H1 (cell line): ENCODE data around the gene GALNTL6. TPM values are rescaled to one million over a fixed set of nuclear protein-coding genes. Genes with fewer than 3 reads are reported as not detected.
A peak's percentile ranks its signal among the peaks of the same experiment; 100 is the strongest.

Experiments used
- CTCF ChIA-PET: fragments of 300-600 bp; sonication (Branson Sonifier 250); formaldehyde crosslinking; loops from one replicate; lab custom pipeline; 2021; ENCODE audit not compliant: partially characterized antibody; lab: Charles Lee
- POLR2A ChIA-PET: fragments of 300-600 bp; sonication (Branson Sonifier 250); formaldehyde crosslinking; loops from one replicate; lab custom pipeline; 2021; ENCODE audit warnings: inconsistent platforms; ENCODE audit not compliant: partially characterized antibody; lab: Charles Lee
- DNase-seq, 2 experiments: peaks; one replicate each; pipeline versions ENCODE4 v3.0.0 to v3.0.0-alpha.2; 2010 to 2022; ENCODE audit warnings: low spot score in 2 of 2, low read depth in 1 of 2, mixed read lengths in 1 of 2
- FAIRE-seq: peaks from 2 replicates; lab custom pipeline; 2011; peaks lifted over from hg19 to GRCh38; lab: Jason Lieb, UNC
- H2AFZ ChIP-seq: 2 replicates; pipeline ENCODE4 v1.8.1; 2012; ENCODE audit warnings: low read length, inconsistent platforms
- H2AK5ac ChIP-seq: 2 replicates; pipeline ENCODE4 v1.6.1; 2013; ENCODE audit warnings: low read depth, low read length
- H2BK120ac ChIP-seq: replicated peaks from 2 replicates; pipeline ENCODE3; 2013; ENCODE audit warnings: low read depth, low read length, inconsistent platforms
- H2BK12ac ChIP-seq: 2 replicates; pipeline ENCODE4 v1.6.1; 2013; ENCODE audit warnings: low read depth, low read length
- H2BK15ac ChIP-seq: 2 replicates; pipeline ENCODE4 v1.6.1; 2013; ENCODE audit warnings: low read length
- H2BK20ac ChIP-seq: 2 replicates; pipeline ENCODE4 v1.6.1; 2013; ENCODE audit warnings: low read length
- H2BK5ac ChIP-seq: 2 replicates; pipeline ENCODE4 v1.6.1; 2013; ENCODE audit warnings: low read depth, low read length
- H3K14ac ChIP-seq: 2 replicates; pipeline ENCODE4 v1.6.1; 2013; ENCODE audit warnings: inconsistent platforms; ENCODE audit not compliant: insufficient read length
- H3K18ac ChIP-seq: 2 replicates; pipeline ENCODE4 v1.6.1; 2013; ENCODE audit warnings: low read length; ENCODE audit errors: extremely low read depth
- H3K23ac ChIP-seq: 2 replicates; pipeline ENCODE4 v1.6.1; 2013; ENCODE audit warnings: inconsistent platforms; ENCODE audit not compliant: insufficient read length
- H3K23me2 ChIP-seq: 2 replicates; pipeline ENCODE4 v1.6.1; 2013; ENCODE audit warnings: low read depth, low read length
- H3K27ac ChIP-seq: 2 replicates; pipeline ENCODE4 v1.6.1; 2011; ENCODE audit warnings: low read depth, low read length, inconsistent platforms
- H3K27me3 ChIP-seq, 4 experiments: replicated peaks in 1 of 4; 1 replicate in 1 of 4; 2 replicates in 3 of 4; pipeline versions ENCODE4 v1.6.1 to v1.8.1; 2011 to 2013; ENCODE audit warnings: low read length in 3 of 4, mild to moderate bottlenecking in 3 of 4, inconsistent platforms in 2 of 4, mixed read lengths in 2 of 4, moderate library complexity in 1 of 4; ENCODE audit not compliant: control insufficient read depth in 3 of 4, insufficient read depth in 3 of 4; ENCODE audit errors: extremely low read depth in 1 of 4
- H3K36me3 ChIP-seq, 4 experiments: 2 replicates each; pipeline versions ENCODE4 v1.6.1 to v1.8.1; 2011 to 2013; ENCODE audit warnings: mild to moderate bottlenecking in 4 of 4, low read length in 3 of 4, moderate library complexity in 2 of 4, control low read depth in 1 of 4, inconsistent platforms in 1 of 4; ENCODE audit not compliant: insufficient read depth in 4 of 4, control insufficient read depth in 2 of 4
- H3K4ac ChIP-seq: replicated peaks from 2 replicates; pipeline ENCODE3; 2013; ENCODE audit warnings: low read length, low read depth, mixed read lengths, inconsistent platforms; ENCODE audit not compliant: insufficient read length
- H3K4me1 ChIP-seq, 4 experiments: replicated peaks in 1 of 4; 1 replicate in 1 of 4; 2 replicates in 3 of 4; pipeline versions ENCODE4 v1.6.1 to v1.8.1; 2011 to 2013; ENCODE audit warnings: low read length in 3 of 4, inconsistent platforms in 2 of 4, mixed read lengths in 1 of 4; ENCODE audit not compliant: insufficient read depth in 4 of 4, control insufficient read depth in 3 of 4
- H3K4me2 ChIP-seq, 2 experiments: 2 replicates each; pipeline versions ENCODE4 v1.6.1 to v1.8.1; 2011 to 2013; ENCODE audit warnings: low read depth in 2 of 2, low read length in 2 of 2, control low read depth in 1 of 2, inconsistent platforms in 1 of 2, mild to moderate bottlenecking in 1 of 2; ENCODE audit not compliant: insufficient read depth in 1 of 2
- H3K4me3 ChIP-seq, 4 experiments: fragments of 200-600, 300-600 bp in 1 of 4; sonication (generic), shearing (Covaris generic), sonication (Bioruptor Twin) in 1 of 4; 2 replicates each; pipeline versions ENCODE4 v1.5.1 to v1.8.1; 2011 to 2016; ENCODE audit warnings: low read length in 4 of 4, low read depth in 3 of 4, control low read depth in 2 of 4, inconsistent platforms in 2 of 4, mild to moderate bottlenecking in 2 of 4, mixed read lengths in 1 of 4, moderate library complexity in 1 of 4; ENCODE audit not compliant: insufficient read depth in 2 of 4; ENCODE audit errors: extremely low read depth in 1 of 4
- H3K56ac ChIP-seq: replicated peaks from 2 replicates; pipeline ENCODE3; 2013; ENCODE audit warnings: low read depth, mild to moderate bottlenecking, mixed read lengths, low read length, inconsistent platforms; ENCODE audit not compliant: insufficient read length
- H3K79me1 ChIP-seq: 2 replicates; pipeline ENCODE4 v1.6.1; 2013; ENCODE audit warnings: low read depth, low read length, control low read depth
- H3K79me2 ChIP-seq, 2 experiments: 2 replicates each; pipeline versions ENCODE4 v1.6.1 to v1.8.1; 2012 to 2013; ENCODE audit warnings: low read length in 2 of 2, mild to moderate bottlenecking in 2 of 2, inconsistent platforms in 1 of 2; ENCODE audit not compliant: insufficient read depth in 2 of 2, control insufficient read depth in 1 of 2
- H3K9ac ChIP-seq, 4 experiments: replicated peaks in 1 of 4; 1 replicate in 1 of 4; 2 replicates in 3 of 4; pipeline versions ENCODE4 v1.6.1 to v1.8.1; 2011 to 2013; ENCODE audit warnings: low read depth in 3 of 4, low read length in 3 of 4, control low read depth in 2 of 4, mild to moderate bottlenecking in 2 of 4, moderate library complexity in 2 of 4, inconsistent platforms in 1 of 4; ENCODE audit errors: extremely low read depth in 1 of 4
- H3K9me3 ChIP-seq, 2 experiments: 2 replicates each; pipeline versions ENCODE4 v1.6.1 to v1.8.1; 2012 to 2013; ENCODE audit warnings: mild to moderate bottlenecking in 2 of 2, moderate library complexity in 2 of 2, control low read depth in 1 of 2, inconsistent platforms in 1 of 2, low read depth in 1 of 2, low read length in 1 of 2, mixed read lengths in 1 of 2; ENCODE audit not compliant: insufficient read depth in 2 of 2
- H4K20me1 ChIP-seq, 2 experiments: replicated peaks in 1 of 2; 2 replicates each; pipeline versions ENCODE3 to v1.8.1; 2011 to 2013; ENCODE audit warnings: inconsistent platforms in 2 of 2, low read length in 2 of 2, mild to moderate bottlenecking in 1 of 2; ENCODE audit not compliant: insufficient read depth in 2 of 2, control insufficient read depth in 1 of 2
- H4K5ac ChIP-seq: 2 replicates; pipeline ENCODE4 v1.6.1; 2013; ENCODE audit warnings: low read length, low read depth, mixed read lengths, inconsistent platforms; ENCODE audit not compliant: insufficient read length
- H4K8ac ChIP-seq: 2 replicates; pipeline ENCODE4 v1.8.0; 2013; ENCODE audit warnings: mild to moderate bottlenecking, moderate library complexity, low read length, inconsistent platforms; ENCODE audit not compliant: insufficient read depth; ENCODE audit errors: extremely low read depth
- H4K91ac ChIP-seq: replicated peaks from 2 replicates; pipeline ENCODE3; 2013; ENCODE audit warnings: low read length, mixed read lengths, inconsistent platforms; ENCODE audit not compliant: insufficient read length
- ASH2L ChIP-seq: fragments of 200-600, 300-600 bp; sonication (generic); IDR thresholded peaks from one replicate; pipeline ENCODE4 v1.7.1; 2017; ENCODE audit warnings: low read length
- EP300 ChIP-seq, 2 experiments: IDR thresholded peaks; 1 replicate in 1 of 2; 2 replicates in 1 of 2; pipeline ENCODE4 v1.6.1; 2011 to 2012; ENCODE audit warnings: low read depth in 2 of 2, low read length in 2 of 2, mild to moderate bottlenecking in 2 of 2, borderline replicate concordance in 1 of 2, inconsistent platforms in 1 of 2, moderate library complexity in 1 of 2
- EZH2 ChIP-seq: fragments of 200-600 bp; sonication (generic); IDR thresholded peaks from 2 replicates; pipeline ENCODE4 v1.7.1; 2012; ENCODE audit warnings: low read depth, mild to moderate bottlenecking, moderate library complexity, low read length, inconsistent platforms; ENCODE audit not compliant: severe bottlenecking
- HDAC2 ChIP-seq, 2 experiments: fragments of 300-600 bp in 1 of 2; sonication (generic) in 1 of 2; IDR thresholded peaks; 2 replicates each; pipeline ENCODE4 v1.6.1; 2011 to 2012; ENCODE audit warnings: low read depth in 2 of 2, low read length in 2 of 2, mild to moderate bottlenecking in 2 of 2, moderate library complexity in 2 of 2, borderline replicate concordance in 1 of 2, inconsistent platforms in 1 of 2
- SIRT6 ChIP-seq: IDR thresholded peaks from one replicate; pipeline ENCODE4 v1.7.1; 2012; ENCODE audit warnings: low read length, inconsistent platforms
- SP1 ChIP-seq: IDR thresholded peaks from 2 replicates; pipeline ENCODE4 v1.6.1; 2011; ENCODE audit warnings: low read depth, low read length
- TAF1 ChIP-seq: IDR thresholded peaks from 2 replicates; pipeline ENCODE4 v1.6.1; 2011; ENCODE audit warnings: mild to moderate bottlenecking, low read depth, low read length
- USF2 ChIP-seq: IDR thresholded peaks from 2 replicates; pipeline ENCODE4 v1.6.1; 2011; ENCODE audit warnings: low read length, improper control_type of control experiment
- WGBS, 2 experiments: shearing (Covaris generic) in 1 of 2; methylation state at CpG; one replicate each; pipeline versions ENCODE4 v1.1.6 to v1.1.7; 2013 to 2015; ENCODE audit warnings: low lambda C conversion rate in 2 of 2, mixed read lengths in 2 of 2, inconsistent platforms in 1 of 2, low coverage in 1 of 2, missing lambda C conversion rate in 1 of 2; ENCODE audit not compliant: insufficient replicate concordance in 2 of 2, insufficient coverage in 1 of 2, insufficient read length in 1 of 2; ENCODE audit errors: extremely low coverage in 1 of 2, missing lambda C conversion rate in 1 of 2; 5-methylcytosine and 5-hydroxymethylcytosine counted together
- polyA plus RNA-seq, 7 experiments: library from polyadenylated mRNA; depleted of rRNA in 3 of 7; stranded (reverse) in 5 of 7; unstranded in 2 of 7; fragments of >200 nt in 5 of 7; fragments of 200-250 nt in 2 of 7; gene quantifications; 1 replicate in 5 of 7; 2 replicates in 1 of 7; 4 replicates in 1 of 7; pipeline versions ENCODE4 v1.2.1 to v1.2.3, GENCODE V29; 2011 to 2013; ENCODE audit warnings: missing spikeins in 2 of 7, mixed read lengths in 2 of 7
- total RNA-seq: library from RNA; stranded (reverse); fragmentation: NEBNext Ultra II Directional; extraction: Animal tissue kit (Norgen Biotek cat#: 25700); gene quantifications from 2 replicates; pipeline ENCODE4 v1.2.1, GENCODE V29; 2021

Gene GALNTL6
- total and polyA plus RNA-seq, 2 of the 8 experiments (the other 6 are each of a cell fraction or from before 2014, with no cell fraction given), result 0.03 to 0.32 TPM

- FAIRE-seq, result peak; percentile 72
- Histone ChIP-seq H3K27ac (no peak overlapping the region), H2BK12ac (no peak overlapping the region), H4K5ac (no peak overlapping the region), H3K4ac (no peak overlapping the region), H2BK15ac (no peak overlapping the region), H3K14ac (no peak overlapping the region), H3K36me3 (no peaks in the 10 kb centered on the region)
- POLR2A ChIA-PET, result no interaction called here
- CTCF ChIA-PET, result no interaction called here
- no peak for TF ChIP-seq SIRT6
- TF ChIP-seq ASH2L, result peak; percentile 67
- TF ChIP-seq EP300 (IDR thresholded peaks at IDR 0.05; ENCODE audit: borderline replicate concordance in 1 of 2, low read depth in 2 of 2, low read length in 2 of 2), result no peak
- no peak for TF ChIP-seq HDAC2 (IDR thresholded peaks at IDR 0.05; ENCODE audit: borderline replicate concordance in 1 of 2, low read depth in 2 of 2, low read length in 2 of 2)
- TF ChIP-seq SP1, result peak; percentile 86
- no peak for TF ChIP-seq TAF1
- no peak for TF ChIP-seq USF2
- no peak for TF ChIP-seq EZH2
- TF ChIP-seq, all 59 proteins: peak for 2
- no peak for DNase-seq
- no peak overlapping the region for H2AFZ ChIP-seq
- H4K20me1 ChIP-seq, result no peaks in the 10 kb centered on the region
- H3K56ac ChIP-seq, result no peak overlapping the region
- H3K4me2 ChIP-seq, result peak overlapping the region; percentile 19 to 36; a peak in 1 of 4 replicates
- H3K18ac ChIP-seq, result no peak overlapping the region
- H3K23me2 ChIP-seq, result no peaks in the 10 kb centered on the region
- H3K79me1 ChIP-seq, result no peaks in the 10 kb centered on the region
- no peak overlapping the region for H2AK5ac ChIP-seq
- no peak overlapping the region for H2BK5ac ChIP-seq
- H3K27me3 ChIP-seq, result no peaks in the 10 kb centered on the region
- no peak overlapping the region for H3K23ac ChIP-seq
- 71% methylated on average over 1 of the region's 1 CpG; no CpG with 5 or more reads in 1 of the 2 experiments for whole genome bisulfite sequencing, 2 experiments
- no peak overlapping the region for H2BK20ac ChIP-seq
- peaks cover 0 to 6% of the 10 kb centered on the region in 2 experiments; a peak in 1 of 4 replicates for H3K9me3 ChIP-seq
- no peak overlapping the region for H4K8ac ChIP-seq
- no peak overlapping the region for H2BK120ac ChIP-seq
- H4K91ac ChIP-seq, result no peak overlapping the region
- peak overlapping the region in 1 of 4 experiments; percentile 20; a peak in 1 of 8 replicates for H3K4me3 ChIP-seq
- no peaks in the 10 kb centered on the region for H3K79me2 ChIP-seq
- peaks cover 0 to 8% (median 3%) of the 10 kb centered on the region in 4 experiments; a peak in 5 of 7 replicates for H3K4me1 ChIP-seq
- no peak overlapping the region for H3K9ac ChIP-seq
These were observed 894.4 kb downstream of the GALNTL6 start for GRCh38 chr4:172707622-172708021.
